GM10847 (cell line): ENCODE measurements around the gene RASGRP2.

Source experiments
- POLR2A ChIP-seq: IDR thresholded peaks from 2 replicates; pipeline ENCODE4 v1.6.1; 2011; ENCODE audit not compliant: insufficient read length; ENCODE audit errors: extremely low read depth

Gene RASGRP2

DNA sequence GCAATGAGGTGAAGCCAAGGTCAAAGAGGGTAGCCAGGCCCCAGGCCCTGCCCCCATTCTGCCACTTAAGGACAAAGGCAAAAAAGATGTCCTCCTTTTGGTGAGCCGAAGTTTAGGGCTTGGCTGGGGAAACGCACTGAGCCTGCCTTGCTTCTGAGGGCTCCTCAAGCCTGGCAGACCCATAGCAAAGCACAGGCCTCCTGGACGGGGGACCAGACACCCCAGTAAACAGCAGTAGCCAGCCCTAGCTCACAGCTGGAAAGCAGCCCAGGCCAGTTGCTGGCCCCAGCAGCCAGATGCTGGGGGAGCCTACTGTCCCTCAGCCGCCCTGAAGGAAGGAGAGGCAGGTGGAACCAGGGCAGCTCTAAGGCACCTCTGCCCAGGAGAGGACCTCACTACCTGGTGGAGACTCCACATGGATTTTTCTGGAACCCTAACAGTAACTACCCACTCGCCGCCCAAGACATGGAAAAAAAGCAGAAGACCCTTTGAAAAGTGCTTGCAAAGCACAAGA lies 19.6 kb upstream of the RASGRP2 start:
- no peak for TF ChIP-seq POLR2A

DNA sequence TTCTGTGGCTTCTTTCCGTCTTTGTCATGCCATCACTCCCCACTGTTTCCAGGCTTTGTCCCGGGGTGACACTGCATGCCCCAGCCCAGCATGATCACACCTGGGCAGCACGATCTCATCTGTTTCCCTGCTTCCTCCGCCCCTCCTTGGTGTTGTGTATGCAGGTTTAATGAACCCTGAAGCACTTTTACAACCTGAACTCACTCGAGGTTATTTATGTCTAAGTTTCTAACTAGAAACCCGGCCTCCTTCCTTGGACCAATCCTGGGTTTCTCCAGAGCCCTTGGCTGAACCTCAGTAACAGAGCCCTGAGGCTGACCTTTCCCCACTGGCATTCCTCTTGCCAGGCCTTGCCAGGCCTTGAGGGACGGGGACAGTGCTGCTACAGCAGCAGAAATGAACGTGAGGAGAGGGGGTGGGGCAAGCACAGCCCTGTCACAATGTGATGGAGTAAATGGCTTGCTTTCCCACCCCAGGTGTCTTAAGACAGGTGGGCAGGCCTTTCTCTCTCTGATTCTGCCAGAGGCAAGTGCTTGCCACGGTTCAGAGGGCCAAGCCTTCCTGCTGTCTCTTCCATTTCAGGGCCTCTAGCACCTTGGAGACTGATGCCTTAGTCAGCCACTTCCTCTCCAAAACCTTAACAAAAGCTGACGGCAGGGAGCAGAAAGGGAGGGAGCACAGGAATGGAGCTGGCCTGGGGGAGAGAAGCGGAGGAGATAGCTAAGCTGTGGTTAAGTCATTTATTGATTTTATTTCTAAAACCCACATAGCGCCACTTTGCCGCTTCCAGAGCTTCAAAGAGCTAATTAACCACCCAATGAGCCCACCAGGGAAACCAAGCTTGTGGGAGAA lies 19.0 kb upstream of the RASGRP2 start:
- no peak for TF ChIP-seq POLR2A

DNA sequence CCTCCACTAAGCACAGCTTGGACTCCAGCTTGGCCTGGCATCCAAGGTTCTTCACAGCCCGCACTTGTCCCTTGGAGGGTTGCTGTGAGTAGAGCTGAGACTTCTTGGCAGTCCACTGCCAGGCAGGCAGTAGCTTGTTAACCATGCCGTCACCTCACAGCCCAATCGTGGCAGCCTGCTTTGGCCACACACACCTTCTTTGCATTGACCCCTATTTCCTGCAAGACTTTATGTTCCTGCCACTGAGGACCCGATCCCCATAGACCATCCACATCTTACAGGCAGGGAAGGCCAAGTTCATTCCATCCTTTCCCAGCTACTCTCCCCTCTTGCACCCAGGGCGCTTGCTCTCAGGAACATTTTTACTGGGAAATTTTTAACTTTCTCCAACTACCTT lies 18.3 kb upstream of the RASGRP2 start:
- no peak for TF ChIP-seq POLR2A

DNA sequence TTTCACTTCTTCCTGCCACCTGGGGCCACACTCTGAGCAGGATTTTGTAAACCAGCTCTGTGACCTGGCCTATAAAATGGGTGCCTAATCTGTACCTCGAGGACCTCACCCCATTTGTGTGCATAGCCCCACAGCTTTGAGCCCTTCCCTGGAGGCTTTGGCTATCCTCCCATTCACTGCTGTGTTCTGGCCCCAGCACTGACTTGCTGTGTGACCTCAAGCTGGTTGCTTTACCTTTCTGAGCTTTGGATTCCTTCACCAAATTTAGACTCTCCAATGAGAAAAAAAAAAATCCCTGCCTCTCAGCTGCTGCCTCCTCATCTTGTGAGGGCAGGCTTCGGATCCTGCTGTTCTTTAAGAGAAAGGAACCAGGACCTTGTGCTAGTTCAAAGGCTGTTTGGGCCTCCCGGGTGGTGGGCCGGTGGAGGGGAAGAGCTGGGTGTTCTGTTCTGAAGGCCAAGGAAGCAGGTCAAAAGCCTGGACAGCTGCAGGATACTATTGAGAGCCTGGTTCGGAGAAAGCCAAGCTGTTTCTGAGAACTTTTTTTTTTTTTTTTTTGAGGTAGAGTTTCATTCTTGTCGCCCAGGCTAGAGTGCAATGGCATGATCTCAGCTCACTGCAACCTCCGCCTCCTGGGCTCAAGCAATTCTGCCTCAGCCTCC lies 16.9 kb upstream of the RASGRP2 start:
- TF ChIP-seq POLR2A: no peak

DNA sequence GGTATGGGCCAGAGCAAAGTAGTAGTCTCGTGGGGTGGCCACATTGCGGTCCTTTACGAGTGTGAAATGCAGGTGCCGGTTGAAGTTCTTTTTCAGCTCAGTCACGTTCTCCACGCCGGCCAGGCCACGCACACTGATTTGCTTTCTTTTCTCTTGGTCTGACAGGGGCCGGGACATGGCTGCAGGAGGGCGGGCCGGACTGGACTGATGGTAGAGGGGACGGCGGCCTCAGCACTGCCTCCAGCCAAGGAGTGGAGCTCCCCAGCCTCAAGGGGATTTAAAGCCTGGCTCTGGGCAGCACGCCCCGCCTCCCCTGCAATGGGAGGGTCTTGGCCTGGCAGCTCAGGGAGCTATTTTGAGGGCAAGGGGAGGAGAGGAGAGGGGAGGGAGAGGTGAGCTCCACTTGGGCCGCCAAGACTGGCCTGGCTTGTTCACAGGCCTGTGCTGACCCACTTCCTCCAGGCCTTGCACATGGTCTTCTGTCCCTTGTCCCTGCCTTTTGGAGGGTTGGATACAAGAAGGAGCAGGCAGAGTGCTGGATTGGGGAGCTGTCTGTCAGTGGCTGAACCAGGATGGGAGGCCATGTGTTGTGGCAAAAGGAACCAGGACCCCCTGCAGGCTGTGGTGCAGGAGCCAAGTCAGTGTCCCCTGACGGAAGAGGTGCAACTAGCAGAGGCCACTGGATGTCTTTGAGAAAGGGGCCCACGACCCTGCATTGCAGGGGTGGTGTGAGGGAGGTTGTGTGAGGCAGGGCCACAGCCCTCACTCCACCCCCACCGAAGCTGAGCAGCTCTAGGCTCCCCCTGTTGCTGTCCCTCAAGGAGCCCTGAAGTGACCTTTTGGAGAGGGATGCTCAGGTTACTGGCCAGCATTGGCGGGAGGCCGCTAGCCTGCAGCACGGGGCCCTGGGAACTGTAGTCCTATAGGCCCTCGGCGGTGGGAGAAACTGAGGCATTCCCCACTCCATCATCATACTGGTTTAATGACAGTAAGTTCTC lies 16.1 kb upstream of the RASGRP2 start, which contains the start of gene PYGM:
TSS of gene PYGM (minus strand) at position 253 of the 998 bp plus-strand sequence. CDS start at position 177, 76 bp downstream.
- TF ChIP-seq POLR2A: no peak

DNA sequence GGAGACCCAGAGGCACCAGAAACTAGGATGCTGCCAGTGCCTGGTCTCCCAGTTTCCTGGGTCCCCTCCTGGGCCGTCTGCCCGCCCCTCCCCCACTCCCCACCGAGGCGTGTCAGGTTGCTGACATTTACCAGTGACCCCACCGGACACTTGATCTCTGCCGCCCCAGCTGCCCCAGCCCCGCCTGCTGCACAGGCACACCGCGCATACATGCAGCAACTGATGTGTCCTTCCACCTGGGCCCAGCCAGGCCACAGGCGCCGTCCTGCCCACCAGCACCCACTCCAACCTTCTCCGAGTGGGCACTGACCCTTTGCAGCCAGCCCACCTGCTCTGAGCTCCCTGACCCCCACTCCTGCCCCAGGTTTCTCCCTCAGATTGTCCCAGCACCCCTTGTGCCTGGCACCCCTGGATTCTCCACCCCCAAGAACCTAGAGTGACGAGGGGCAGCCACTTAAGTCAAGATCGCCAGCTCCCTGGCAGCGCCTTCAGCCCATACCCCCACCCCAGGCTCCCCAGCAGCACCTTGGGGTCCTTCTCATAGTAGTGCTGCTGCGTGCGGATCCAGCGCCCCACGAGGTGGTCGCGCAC lies 15.3 kb upstream of the RASGRP2 start:
- no peak for TF ChIP-seq POLR2A

DNA sequence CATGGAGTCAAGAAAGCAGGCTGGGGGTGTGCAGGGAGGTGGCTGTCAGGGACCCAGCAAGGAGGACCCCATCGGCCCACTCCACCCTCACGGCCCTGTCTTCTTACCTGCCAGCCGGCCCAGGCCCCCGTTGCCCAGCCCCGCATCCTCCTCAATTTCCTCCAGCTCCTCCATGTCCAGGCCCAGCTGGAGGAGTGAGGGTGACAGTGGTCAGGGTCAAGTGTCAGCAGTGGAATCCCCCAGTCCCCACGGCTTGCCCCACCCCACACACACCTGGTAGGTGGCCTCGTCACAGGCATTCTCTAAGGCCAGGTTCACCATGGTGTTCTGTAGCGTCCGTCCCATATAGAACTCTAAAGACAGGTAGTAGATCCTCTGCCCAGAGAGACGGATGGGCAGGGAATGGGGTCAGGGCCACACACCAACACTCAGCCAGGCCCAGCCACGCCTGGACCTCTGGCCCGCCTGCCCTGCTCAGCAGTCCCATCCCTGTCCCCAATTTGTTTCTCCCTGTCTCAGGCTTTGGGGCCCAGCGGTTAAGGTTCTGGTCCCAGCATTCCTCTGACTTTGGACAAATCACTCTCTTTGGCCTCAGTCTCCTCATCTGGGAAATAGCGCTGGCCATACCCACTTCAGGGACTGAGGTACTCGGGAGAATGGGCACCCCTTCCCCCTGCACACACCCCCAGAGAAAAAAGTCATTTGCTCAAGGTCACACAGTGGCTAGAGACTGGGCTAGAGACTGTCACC lies 14.6 kb upstream of the RASGRP2 start:
- TF ChIP-seq POLR2A: no peak

DNA sequence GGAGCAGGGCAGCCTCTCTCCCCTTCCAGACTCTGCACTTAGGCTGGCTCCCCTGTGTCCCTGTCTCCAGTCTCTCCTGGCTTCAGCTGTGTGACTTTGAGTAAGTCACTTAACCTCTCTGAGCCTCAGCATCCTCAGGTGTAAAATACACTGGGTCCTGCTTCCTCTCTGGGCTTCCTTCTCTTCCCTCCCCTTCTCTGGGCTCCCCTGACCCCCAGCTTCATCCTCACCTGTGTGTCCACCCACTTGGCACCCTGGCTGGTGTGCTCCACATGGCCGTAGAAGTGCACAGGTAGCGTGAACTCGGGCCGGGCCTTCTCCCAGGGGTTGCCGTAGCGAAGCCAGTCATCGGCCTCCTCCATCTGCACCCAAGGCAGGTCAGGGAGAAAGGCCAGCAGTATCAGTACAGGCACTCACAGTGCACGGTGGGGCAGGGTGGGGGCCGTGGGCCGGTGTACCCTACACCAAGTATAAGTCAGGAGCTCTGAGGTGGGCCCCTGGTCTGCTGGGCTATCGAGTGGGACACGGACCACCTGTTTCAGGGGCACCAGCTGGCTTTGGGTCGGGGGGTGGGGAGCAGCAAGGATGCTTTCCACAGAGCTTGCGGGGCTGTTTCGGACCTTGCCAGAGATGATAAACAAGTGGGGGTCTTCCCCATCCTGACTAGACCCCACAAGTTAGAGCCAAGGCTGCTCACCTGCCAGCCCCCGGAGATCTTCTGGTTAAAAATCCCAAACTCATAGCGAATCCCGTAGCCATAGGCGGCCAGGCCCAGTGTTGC lies 13.8 kb upstream of the RASGRP2 start:
- no peak for TF ChIP-seq POLR2A

DNA sequence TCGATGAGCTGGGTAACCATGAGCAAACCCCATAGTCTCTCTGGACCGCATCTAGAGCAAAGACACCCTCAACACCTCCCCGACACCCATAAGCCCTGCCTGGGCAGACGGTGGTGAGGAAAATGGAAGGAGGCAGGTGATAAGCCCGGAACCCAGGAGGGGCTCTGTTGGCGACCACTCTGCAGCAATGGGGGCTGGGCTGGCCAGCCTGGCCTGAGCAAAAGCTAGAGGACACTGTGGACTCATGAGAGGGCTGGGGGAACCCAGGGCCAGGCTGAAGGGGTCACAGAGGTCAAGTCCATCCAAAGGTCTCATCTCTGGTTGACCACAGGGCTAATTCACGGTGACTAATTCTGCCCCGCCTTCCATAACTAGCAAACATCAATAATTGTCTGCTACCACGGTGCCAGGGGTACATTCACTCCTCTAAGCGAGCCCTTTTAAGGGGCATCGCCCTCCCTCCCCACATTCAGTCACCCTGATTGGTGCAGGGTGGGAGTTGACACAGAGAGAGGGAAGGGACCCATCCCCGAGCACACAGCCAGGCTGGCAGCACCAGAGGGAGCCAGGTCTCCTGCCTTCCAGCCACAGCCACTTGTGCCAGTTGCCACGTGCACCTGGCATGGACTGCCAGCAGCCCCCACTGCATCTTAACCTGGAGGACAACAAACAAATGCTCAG lies 11.9 kb upstream of the RASGRP2 start:
- no peak for TF ChIP-seq POLR2A

DNA sequence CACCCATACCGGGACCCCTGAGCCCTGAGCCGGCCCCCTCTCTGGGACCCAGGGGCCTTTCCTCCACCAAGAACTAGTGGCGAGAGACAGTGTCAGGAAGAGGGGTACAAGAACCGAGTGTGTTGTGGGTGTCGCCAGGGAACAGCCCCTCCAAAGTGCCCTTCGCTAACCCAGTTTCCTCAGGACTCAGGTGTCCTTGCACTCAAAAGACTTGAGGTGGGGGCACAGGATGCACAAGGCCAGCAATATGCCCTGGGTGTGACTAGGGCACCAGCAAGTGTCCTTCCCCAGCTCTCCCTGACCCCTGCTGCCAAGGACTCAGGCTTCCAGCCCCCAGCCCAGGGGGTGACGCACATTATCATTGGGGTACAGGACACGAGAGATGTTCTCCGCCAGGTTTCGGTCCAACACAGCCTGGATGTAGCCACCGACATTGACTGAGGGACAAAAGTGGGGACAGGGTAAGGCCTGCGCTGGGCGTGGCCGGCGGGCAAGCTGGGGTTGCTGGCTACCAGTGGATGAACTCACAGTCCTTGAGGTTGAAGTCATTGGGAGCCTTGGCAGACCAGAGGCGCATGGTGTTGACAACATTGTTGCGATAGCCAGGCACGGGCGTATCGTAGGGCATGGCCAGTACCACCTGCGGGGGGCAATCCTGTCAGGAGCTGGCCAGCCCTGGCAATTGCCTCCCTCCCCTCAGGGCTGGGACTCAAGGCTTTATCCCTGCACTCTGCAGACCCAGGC lies 11.1 kb upstream of the RASGRP2 start:
- no peak for TF ChIP-seq POLR2A

DNA sequence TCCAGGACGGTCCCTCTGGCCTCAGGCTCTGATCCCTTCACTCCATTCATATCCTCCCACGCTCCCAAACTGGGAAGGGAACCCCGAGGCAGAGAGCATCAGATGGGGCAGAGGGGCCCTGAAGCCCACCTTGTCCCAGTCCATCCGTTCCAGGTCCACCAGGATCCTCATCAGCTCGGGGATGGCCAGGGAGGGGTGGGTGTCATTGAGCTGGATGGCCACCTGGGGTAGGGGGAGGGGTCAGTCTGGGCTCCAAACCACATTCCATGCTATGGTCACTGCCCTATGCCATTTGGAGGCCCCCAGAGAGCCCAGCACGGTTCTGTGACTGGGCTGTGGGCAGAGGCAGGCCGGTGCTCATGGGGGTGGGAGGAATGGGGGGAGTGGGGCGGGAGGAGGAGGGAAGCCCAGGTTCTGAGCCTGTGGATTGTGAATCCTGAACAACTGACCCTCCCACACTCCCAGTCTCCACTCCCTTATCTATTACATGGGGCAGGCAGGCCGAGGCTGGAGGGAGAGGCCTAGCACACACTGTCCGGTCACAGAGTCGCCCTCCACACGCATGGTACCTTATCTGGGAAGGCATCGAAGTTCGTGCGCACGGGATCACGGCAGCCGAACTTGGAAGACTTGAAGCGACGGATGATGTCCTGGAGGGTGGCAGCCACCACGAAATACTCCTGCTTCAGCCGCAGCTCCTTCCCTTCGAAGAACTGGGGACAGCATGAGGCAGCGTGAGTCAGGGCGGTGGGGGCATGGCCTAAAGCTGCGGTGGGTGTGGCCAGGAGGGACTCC lies 10.4 kb upstream of the RASGRP2 start:
- no peak for TF ChIP-seq POLR2A

DNA sequence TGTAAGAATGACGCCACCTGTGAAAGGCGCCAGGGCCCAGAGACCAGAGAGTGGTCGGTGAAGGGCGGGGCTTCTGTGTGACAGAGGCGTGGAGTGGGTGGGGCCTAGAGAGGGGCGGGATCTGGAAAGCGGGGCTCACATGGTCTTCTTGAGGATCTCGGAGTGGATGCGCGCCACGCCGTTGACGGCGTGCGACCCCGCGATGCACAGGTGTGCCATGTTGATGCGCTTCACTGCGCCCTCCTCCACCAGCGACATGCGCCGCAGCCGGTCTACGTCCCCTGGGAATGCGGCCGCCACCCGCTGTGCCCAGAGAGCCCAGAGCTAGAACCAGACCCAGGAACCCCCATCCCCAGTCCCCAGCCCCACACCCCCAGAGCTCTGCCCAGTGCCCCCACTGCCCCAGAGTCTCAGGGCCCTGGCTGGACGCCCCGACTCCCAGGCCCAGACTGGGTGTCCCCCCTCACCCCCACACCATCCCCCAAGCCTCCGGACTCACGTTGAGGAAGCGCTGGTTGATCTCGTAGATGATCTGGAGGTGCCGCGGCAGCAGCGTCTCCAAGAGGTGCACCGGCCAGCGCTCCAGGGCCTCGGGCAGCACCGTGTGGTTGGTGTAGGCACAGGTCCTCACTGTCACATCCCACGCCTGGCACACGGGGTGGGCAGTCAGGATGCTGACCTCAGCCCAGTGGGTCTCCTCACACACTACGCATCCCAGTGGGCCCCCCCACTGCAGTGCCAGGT lies 9.6 kb upstream of the RASGRP2 start:
- TF ChIP-seq POLR2A: no peak
